HCT116 (cell line): ENCODE results near the gene RTN4. TPM values are rescaled to one million over a fixed set of nuclear protein-coding genes. Genes with fewer than 3 reads are reported as not detected.

Source experiments
- ATAC-seq: fragments of 200-7000 bp; cut with Tn5 transposase; 2 replicates; pipeline ENCODE4 v1.9.1; 2020; ENCODE audit warnings: mild to moderate bottlenecking, moderate library complexity
- BruUV-seq: library from RNA; stranded (reverse); fragments of 400-500 nt; replicated peaks from 2 replicates; lab custom pipeline; 2021; lab: Mats Ljungman, UMichigan
- CTCF ChIA-PET: fragments of 300-600 bp; sonication (Branson Sonifier 250); formaldehyde crosslinking; loops from one replicate; lab custom pipeline; 2021; ENCODE audit warnings: antibody characterized with exemption; lab: Charles Lee
- POLR2A ChIA-PET: fragments of 300-600, 350-600 bp; sonication (Branson Sonifier 250); formaldehyde crosslinking; loops from one replicate; lab custom pipeline; 2021; ENCODE audit warnings: antibody characterized with exemption; lab: Charles Lee
- RAD21 ChIA-PET, 2 experiments: fragments of 300-600 bp; sonication (Branson Sonifier 250); formaldehyde crosslinking; loops; one replicate each; lab custom pipeline; 2023; ENCODE audit warnings: low total read pairs in 2 of 2; ENCODE audit not compliant: uncharacterized antibody in 2 of 2, unreplicated experiment in 2 of 2, low non-redundant PET in 1 of 2; lab: Charles Lee
- DNase-seq: peaks from one replicate; pipeline ENCODE4 v3.0.0-alpha.2; 2010; ENCODE audit warnings: low read depth, low spot score
- H2AFZ ChIP-seq: fragments of 200-600 bp; shearing (Covaris generic), sonication (generic); 2 replicates; pipeline ENCODE4 v1.6.1; 2017; ENCODE audit warnings: low read depth, mixed run types, mixed read lengths, antibody characterized with exemption, low read length; ENCODE audit not compliant: poor library complexity, severe bottlenecking
- H3K27ac ChIP-seq: 2 replicates; pipeline ENCODE4 v1.5.1; 2012; ENCODE audit warnings: low read depth, low read length
- H3K27me3 ChIP-seq: fragments of 200-600 bp; sonication (generic); 2 replicates; pipeline ENCODE4 v1.6.1; 2016; ENCODE audit warnings: mixed run types, low read length, mixed read lengths; ENCODE audit not compliant: insufficient read depth
- H3K36me3 ChIP-seq, 2 experiments: fragments of 200-500 bp in 1 of 2; fragments of 200-600 bp in 1 of 2; sonication (Bioruptor generic) in 1 of 2; sonication (generic) in 1 of 2; 2 replicates each; pipeline versions ENCODE4 v1.5.1 to v1.6.1; 2014 to 2016; ENCODE audit warnings: low read length in 2 of 2, inconsistent platforms in 1 of 2, mixed read lengths in 1 of 2, mixed run types in 1 of 2; ENCODE audit not compliant: insufficient read depth in 2 of 2, control insufficient read depth in 1 of 2
- H3K4me1 ChIP-seq, 2 experiments: fragments of 200-600 bp in 1 of 2; sonication (generic) in 1 of 2; 2 replicates each; pipeline versions ENCODE4 v1.5.1 to v1.6.1; 2012 to 2017; ENCODE audit warnings: low read length in 2 of 2, inconsistent platforms in 1 of 2, mild to moderate bottlenecking in 1 of 2, mixed read lengths in 1 of 2, mixed run types in 1 of 2, moderate library complexity in 1 of 2; ENCODE audit not compliant: insufficient read depth in 2 of 2, control insufficient read depth in 1 of 2
- H3K4me2 ChIP-seq: fragments of 200-600 bp; sonication (generic); 2 replicates; pipeline ENCODE4 v1.6.1; 2017; ENCODE audit warnings: mixed run types, low read length, mixed read lengths
- H3K4me3 ChIP-seq, 2 experiments: fragments of 200-600 bp in 1 of 2; sonication (generic) in 1 of 2; replicated peaks in 1 of 2; 2 replicates each; pipeline ENCODE4 v1.5.1; 2011 to 2016; ENCODE audit warnings: low read length in 2 of 2, control low read depth in 1 of 2, low read depth in 1 of 2, mild to moderate bottlenecking in 1 of 2, mixed read lengths in 1 of 2, mixed run types in 1 of 2
- H3K79me2 ChIP-seq: fragments of 200-600 bp; sonication (generic); 2 replicates; pipeline ENCODE4 v1.6.1; 2017; ENCODE audit warnings: mild to moderate bottlenecking, mixed run types, low read length, moderate library complexity, mixed read lengths; ENCODE audit not compliant: insufficient read depth
- H3K9ac ChIP-seq: fragments of 200-600 bp; sonication (generic); 2 replicates; pipeline ENCODE4 v1.6.1; 2016; ENCODE audit warnings: low read length, mixed read lengths
- H3K9me2 ChIP-seq: fragments of 200-600 bp; sonication (generic), shearing (Covaris generic); 2 replicates; pipeline ENCODE4 v1.6.1; 2017; ENCODE audit warnings: mixed run types, mild to moderate bottlenecking, moderate library complexity; ENCODE audit not compliant: insufficient read depth
- H3K9me3 ChIP-seq, 2 experiments: fragments of 200-500 bp in 1 of 2; fragments of 200-600 bp in 1 of 2; sonication (Bioruptor generic) in 1 of 2; sonication (generic) in 1 of 2; 2 replicates each; pipeline ENCODE4 v1.6.1; 2014 to 2017; ENCODE audit warnings: low read length in 2 of 2, mixed read lengths in 2 of 2, inconsistent platforms in 1 of 2, low read depth in 1 of 2, mild to moderate bottlenecking in 1 of 2, mixed run types in 1 of 2, moderate library complexity in 1 of 2; ENCODE audit not compliant: control insufficient read depth in 1 of 2, insufficient read depth in 1 of 2
- H4K20me1 ChIP-seq: fragments of 200-600 bp; sonication (generic), shearing (Covaris generic); 2 replicates; pipeline ENCODE4 v1.6.1; 2017; ENCODE audit warnings: mixed run types, mild to moderate bottlenecking, moderate library complexity; ENCODE audit not compliant: insufficient read depth
- CEBPB ChIP-seq: IDR thresholded peaks from 2 replicates; pipeline ENCODE4 v1.6.1; 2012; ENCODE audit warnings: low read depth
- ELF1 ChIP-seq: IDR thresholded peaks from 2 replicates; pipeline ENCODE4 v1.6.1; 2012; ENCODE audit warnings: low read depth, borderline replicate concordance
- EZH2 ChIP-seq: fragments of 200-600 bp; sonication (generic); IDR thresholded peaks from 2 replicates; pipeline ENCODE4 v1.6.1; 2017; ENCODE audit warnings: antibody characterized with exemption, mixed run types
- EZH2phosphoT487 ChIP-seq: fragments of 200-600 bp; IDR thresholded peaks from 2 replicates; pipeline ENCODE4 v1.6.1; 2018; ENCODE audit warnings: antibody characterized with exemption, borderline replicate concordance
- JUND ChIP-seq: IDR thresholded peaks from 2 replicates; pipeline ENCODE4 v1.6.1; 2012
- MAX ChIP-seq: IDR thresholded peaks from 2 replicates; pipeline ENCODE4 v1.6.1; 2012
- TCF7L2 ChIP-seq: IDR thresholded peaks from 2 replicates; pipeline ENCODE4 v1.7.0; 2011; ENCODE audit warnings: borderline replicate concordance, inconsistent platforms; ENCODE audit not compliant: insufficient read depth, insufficient read length; ENCODE audit errors: extremely low read depth
- ZFX ChIP-seq: fragments of 450-650 bp; IDR thresholded peaks from 2 replicates; pipeline ENCODE4 v1.6.1; 2017
- intact Hi-C: fragments of 100-400 bp; cut with micrococcal nuclease; formaldehyde crosslinking; loops from 2 replicates; pipeline ENCODE4 v1.10.0; 2022
- total RNA-seq: library from RNA; stranded (reverse); gene quantifications from one replicate; pipeline ENCODE4 v1.2.1, GENCODE V29; 2021; ENCODE audit not compliant: unreplicated experiment
- TF ChIP-seq, protein P1 (sequence below), 3 experiments: fragments of 200-600 bp in 1 of 3; sonication (generic) in 1 of 3; IDR thresholded peaks in 2 of 3; conservative IDR thresholded peaks in 1 of 3; 2 replicates each; pipeline ENCODE4 v1.5.1; 2012 to 2017; ENCODE audit warnings: low read depth in 2 of 3, low read length in 2 of 3, antibody characterized with exemption in 1 of 3, borderline replicate concordance in 1 of 3, control low read depth in 1 of 3, mild to moderate bottlenecking in 1 of 3, mixed read lengths in 1 of 3, mixed run types in 1 of 3, moderate library complexity in 1 of 3; ENCODE audit not compliant: insufficient read depth in 1 of 3

RTN4 gene
- total RNA-seq, 1 experiment from 2014 or later: 221 TPM

- no peak for ATAC-seq
- BruUV-seq: no TSS peak
- intact Hi-C loops: no loop called here
Measured at GRCh38 chr2:54966837-54967236, 83.4 kb downstream of the RTN4 start.

More at GRCh38 chr2:54966837-54967236, 83.4 kb downstream of the RTN4 start:
- POLR2A ChIA-PET: interaction anchor here (0.9 kb wide), 1 partner anchor 84 kb away, joined by 3 read pairs; the partner anchor contains the start of gene RTN4
- H3K9me2 ChIP-seq: no peaks in the 10 kb centered on the region
- H3K27ac ChIP-seq: no peak overlapping the region
- H3K4me2 ChIP-seq: no peak overlapping the region
- 0 out of 2 replicates have a peak, but pooled peaks cover 4% of the 10 kb centered on the region for H4K20me1 ChIP-seq
- no peak overlapping the region for H3K4me3 ChIP-seq
- TF ChIP-seq MAX (no peak), ZFX (no peak), CEBPB (no peak), EZH2 (no peak), JUND (no peak), EZH2phosphoT487 (no peak), TCF7L2 (no peak), ELF1 (no peak)
- TF ChIP-seq, protein P1, sequence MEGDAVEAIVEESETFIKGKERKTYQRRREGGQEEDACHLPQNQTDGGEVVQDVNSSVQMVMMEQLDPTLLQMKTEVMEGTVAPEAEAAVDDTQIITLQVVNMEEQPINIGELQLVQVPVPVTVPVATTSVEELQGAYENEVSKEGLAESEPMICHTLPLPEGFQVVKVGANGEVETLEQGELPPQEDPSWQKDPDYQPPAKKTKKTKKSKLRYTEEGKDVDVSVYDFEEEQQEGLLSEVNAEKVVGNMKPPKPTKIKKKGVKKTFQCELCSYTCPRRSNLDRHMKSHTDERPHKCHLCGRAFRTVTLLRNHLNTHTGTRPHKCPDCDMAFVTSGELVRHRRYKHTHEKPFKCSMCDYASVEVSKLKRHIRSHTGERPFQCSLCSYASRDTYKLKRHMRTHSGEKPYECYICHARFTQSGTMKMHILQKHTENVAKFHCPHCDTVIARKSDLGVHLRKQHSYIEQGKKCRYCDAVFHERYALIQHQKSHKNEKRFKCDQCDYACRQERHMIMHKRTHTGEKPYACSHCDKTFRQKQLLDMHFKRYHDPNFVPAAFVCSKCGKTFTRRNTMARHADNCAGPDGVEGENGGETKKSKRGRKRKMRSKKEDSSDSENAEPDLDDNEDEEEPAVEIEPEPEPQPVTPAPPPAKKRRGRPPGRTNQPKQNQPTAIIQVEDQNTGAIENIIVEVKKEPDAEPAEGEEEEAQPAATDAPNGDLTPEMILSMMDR (IDR thresholded peaks at IDR 0.05 in 2 of 3, conservative IDR thresholded peaks at IDR 0.05 in 1 of 3; ENCODE audit: borderline replicate concordance in 1 of 3, insufficient read depth in 1 of 3, low read depth in 2 of 3, low read length in 2 of 3): no peak
- no peaks in the 10 kb centered on the region for H3K9me3 ChIP-seq
- no peak for DNase-seq
- H3K36me3 ChIP-seq: peaks cover 4 to 18% of the 10 kb centered on the region in 2 experiments; a peak in 2 of 4 replicates
- peaks cover 0 to 5% of the 10 kb centered on the region in 2 experiments; a peak in 1 of 4 replicates for H3K4me1 ChIP-seq
- RAD21 ChIA-PET: no interaction called here
- H2AFZ ChIP-seq: no peak overlapping the region
- no peaks in the 10 kb centered on the region for H3K27me3 ChIP-seq
- no peak overlapping the region for H3K9ac ChIP-seq
- CTCF ChIA-PET: no interaction called here
- H3K79me2 ChIP-seq: no peaks in the 10 kb centered on the region
